Measurements from ENCODE around the gene ERICH6B. TPM values are rescaled to one million over a fixed set of nuclear protein-coding genes. Genes with fewer than 3 reads are reported as not detected.

The ERICH6B gene
- total RNA-seq, 1 donor from 2014 or later = not detected

GRCh38 chr13:45516757-45517156 lies 98.8 kb downstream of the ERICH6B start:
- DNase-seq (no peak), ATAC-seq (no peak)
- intact Hi-C loops (cut with micrococcal nuclease) = no loop called here

GRCh38 chr13:45512098-45512496 lies 103.4 kb downstream of the ERICH6B start:
- no peak for DNase-seq
- no peak for ATAC-seq
- intact Hi-C loops (cut with micrococcal nuclease) = no loop called here

- intact Hi-C loops (cut with micrococcal nuclease) = no loop called here
- ATAC-seq = peak; percentile 69
Measured at GRCh38 chr13:45511310-45512097, 104.0 kb downstream of the ERICH6B start.

GRCh38 chr13:45510672-45511071 lies 104.9 kb downstream of the ERICH6B start:
- ATAC-seq (no peak), DNase-seq (no peak)
- intact Hi-C loops (cut with micrococcal nuclease) = no loop called here

More at GRCh38 chr13:45511310-45512097, 104.0 kb downstream of the ERICH6B start:
- DNase-seq = no peak

- no peak for DNase-seq
- intact Hi-C loops (cut with micrococcal nuclease) = no loop called here
Measured at GRCh38 chr13:45508776-45509175, 106.8 kb downstream of the ERICH6B start.

GRCh38 chr13:45506811-45507210 lies 108.7 kb downstream of the ERICH6B start:
- intact Hi-C loops (cut with micrococcal nuclease) = no loop called here
- DNase-seq (no peak), ATAC-seq (no peak)

More at GRCh38 chr13:45508776-45509175, 106.8 kb downstream of the ERICH6B start:
- ATAC-seq = no peak

GRCh38 chr13:45503658-45504057 lies 111.9 kb downstream of the ERICH6B start:
- intact Hi-C loops (cut with micrococcal nuclease) = no loop called here
- DNase-seq (no peak), ATAC-seq (no peak)

- DNase-seq (no peak), ATAC-seq (no peak)
- intact Hi-C loops (cut with micrococcal nuclease) = no loop called here
Measured at GRCh38 chr13:45501175-45501526, 114.4 kb downstream of the ERICH6B start.

- ATAC-seq = peak; percentile 45
- intact Hi-C loops (cut with micrococcal nuclease) = no loop called here
- DNase-seq = no peak
Measured at GRCh38 chr13:45500492-45501174, 114.9 kb downstream of the ERICH6B start.

GRCh38 chr13:45496942-45497341 lies 118.6 kb downstream of the ERICH6B start:
- DNase-seq = no peak
- ATAC-seq = no peak
- intact Hi-C loops (cut with micrococcal nuclease) = no loop called here

- intact Hi-C loops (cut with micrococcal nuclease) = no loop called here
- ATAC-seq = no peak
- no peak for DNase-seq
Measured at GRCh38 chr13:45492538-45492937, 123.0 kb downstream of the ERICH6B start.

Other genes starting within 250 kb of the ERICH6B start
- gene SLC25A30, start 197.4 kb downstream of the ERICH6B start, total RNA-seq = 194 TPM
- gene COG3, start 150.8 kb downstream of the ERICH6B start, total RNA-seq = 15.1 TPM
- not detected for gene CBY2, start 86.6 kb upstream of the ERICH6B start, total RNA-seq
- not detected for gene SIAH3, start 236.0 kb upstream of the ERICH6B start, total RNA-seq